ENCODE results near the gene ZCRB1. TPM values are rescaled to one million over a fixed set of nuclear protein-coding genes. Genes with fewer than 3 reads are reported as not detected.

ZCRB1 gene
- polyA plus RNA-seq, 3 donors from 2014 or later, result 57.2 to 98.5 (median 91.3) TPM

Other genes with a start within 250 kb of the ZCRB1 start
- 1 to 10 TPM; 3.1 to 5.9 (median 4.1) TPM for gene GXYLT1, start 181.2 kb downstream of the ZCRB1 start, polyA plus RNA-seq
- gene YAF2, start 87.8 kb downstream of the ZCRB1 start, polyA plus RNA-seq, result 10 to 100 TPM; 13.8 to 24.5 (median 16.4) TPM
- gene PPHLN1, start 73 bp upstream of the ZCRB1 start, polyA plus RNA-seq, result 100 to 1,000 TPM; 106 to 116 (median 107) TPM